Kidney (tissue), 14 donors: ENCODE measurements around the gene AXL. TPM values are rescaled to one million over a fixed set of nuclear protein-coding genes. Genes with fewer than 3 reads are reported as not detected.

Experiments used
- DNase-seq, 5 donors: peaks; one replicate each; pipeline ENCODE4 v3.0.0-alpha.2; 2013 to 2020
- FAIRE-seq: peaks from 2 replicates; lab custom pipeline; 2012; peaks lifted over from hg19 to GRCh38; lab: Jason Lieb, UNC
- H3K27ac ChIP-seq, 2 donors: one replicate each; pipeline ENCODE4 v1.7.0; 2013; ENCODE audit warnings: low read depth in 2 of 2, low read length in 2 of 2, inconsistent platforms in 1 of 2
- H3K27me3 ChIP-seq: one replicate; pipeline ENCODE4 v1.7.1; 2013; ENCODE audit warnings: low read length, inconsistent platforms; ENCODE audit not compliant: control insufficient read depth, insufficient read depth
- H3K36me3 ChIP-seq, 3 donors: one replicate each; pipeline versions ENCODE4 v1.7.0 to v1.7.1; 2013; ENCODE audit warnings: low read length in 3 of 3, control low read depth in 1 of 3, inconsistent platforms in 1 of 3; ENCODE audit not compliant: insufficient read depth in 3 of 3, control insufficient read depth in 2 of 3
- H3K4me1 ChIP-seq, 3 donors: one replicate each; pipeline versions ENCODE4 v1.7.0 to v1.7.1; 2013; ENCODE audit warnings: low read length in 3 of 3, inconsistent platforms in 1 of 3, low read depth in 1 of 3; ENCODE audit not compliant: control insufficient read depth in 2 of 3, insufficient read depth in 2 of 3
- H3K4me3 ChIP-seq, 3 donors: one replicate each; pipeline versions ENCODE4 v1.7.0 to v1.8.1; 2013; ENCODE audit warnings: low read length in 3 of 3, control low read depth in 1 of 3, inconsistent platforms in 1 of 3
- H3K9ac ChIP-seq, 3 donors: one replicate each; pipeline versions ENCODE4 v1.7.0 to v1.7.1; 2013; ENCODE audit warnings: low read length in 3 of 3, control low read depth in 1 of 3, inconsistent platforms in 1 of 3
- H3K9me3 ChIP-seq, 3 donors: one replicate each; pipeline versions ENCODE4 v1.7.0 to v1.7.1; 2013; ENCODE audit warnings: low read length in 3 of 3, control low read depth in 1 of 3, inconsistent platforms in 1 of 3; ENCODE audit not compliant: control insufficient read depth in 2 of 3, insufficient read depth in 1 of 3
- intact Hi-C: fragments of 100-400 bp; cut with DNase I; formaldehyde crosslinking; loops from one replicate; pipeline ENCODE4 v1.11.1; 2022
- polyA plus RNA-seq: library from polyadenylated mRNA; stranded (reverse); fragments of 350-450 nt; fragmentation: Illumina TruSeq; extraction: RNeasy Lipid Tissue Mini Kit (QIAGEN cat#74804); gene quantifications from one replicate; pipeline ENCODE4 v1.2.3, GENCODE V29; 2014; ENCODE audit warnings: low read depth, low replicate concordance; ENCODE audit not compliant: insufficient read depth
- total RNA-seq: library from RNA; stranded (reverse); fragmentation: NEBNext Ultra II Directional; extraction: Animal tissue kit (Norgen Biotek cat#: 25700); gene quantifications from one replicate; pipeline ENCODE4 v1.2.1, GENCODE V29; 2021
- TF ChIP-seq, protein P1 (sequence below): IDR thresholded peaks from 3 replicates; pipeline ENCODE4 v1.5.1; 2012; ENCODE audit warnings: mild to moderate bottlenecking, moderate library complexity, borderline replicate concordance; ENCODE audit not compliant: insufficient read depth; ENCODE audit errors: extremely low read depth
- donor health status: control.
- donor health status: control.
- donor health status: control.
- donor health status: control.
- donor health status: control.
- donor health status: DM: yes; HTN: yes; CAD: no.
- donor health status: Normal renal cell carcinoma (clear cell type).

The AXL gene
- total and polyA plus RNA-seq, 2 donors from 2014 or later: 6.3 to 37.4 TPM

DNA sequence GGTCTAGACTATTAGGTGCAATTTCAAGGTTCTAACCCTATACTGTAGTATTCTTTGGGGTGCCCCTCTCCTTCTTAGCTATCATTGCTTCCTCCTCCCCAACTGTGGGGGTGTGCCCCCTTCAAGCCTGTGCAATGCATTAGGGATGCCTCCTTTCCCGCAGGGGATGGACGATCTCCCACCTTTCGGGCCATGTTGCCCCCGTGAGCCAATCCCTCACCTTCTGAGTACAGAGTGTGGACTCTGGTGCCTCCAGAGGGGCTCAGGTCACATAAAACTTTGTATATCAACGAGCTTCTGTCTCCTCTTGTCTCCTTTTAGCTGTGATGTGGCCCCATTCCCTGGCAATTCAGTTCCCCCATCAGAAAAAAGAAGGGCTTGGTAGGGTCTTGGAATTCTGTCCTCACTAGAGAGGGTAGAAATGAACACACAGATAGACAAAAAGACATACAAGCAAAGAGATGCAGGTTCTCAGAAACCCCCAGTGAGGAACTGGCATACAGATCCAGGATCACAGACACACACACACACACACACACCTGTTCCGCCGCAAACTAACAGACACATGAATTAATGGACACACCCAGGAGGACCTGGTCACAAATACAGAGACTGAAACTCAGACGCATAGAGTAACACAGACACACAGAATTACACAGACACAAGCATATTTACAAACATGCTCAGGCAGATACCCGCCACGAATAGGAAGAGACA is 42.6 kb downstream of the AXL start:
- no peak for FAIRE-seq
- peaks cover 0 to 5% (median 3%) of the 10 kb centered on the region in 3 donors for H3K4me1 ChIP-seq
- H3K9me3 ChIP-seq: peaks cover 0 to 3% (median 0%) of the 10 kb centered on the region in 3 donors
- peak overlapping the region; percentile 63 to 80 (median 66) for H3K9ac ChIP-seq
- DNase-seq: peak in 1 of 5 donors; percentile 50
- no peaks in the 10 kb centered on the region for H3K36me3 ChIP-seq
- intact Hi-C loops: no loop called here
- H3K4me3 ChIP-seq: peak overlapping the region; percentile 80 to 92 (median 85)
- TF ChIP-seq, protein P1, sequence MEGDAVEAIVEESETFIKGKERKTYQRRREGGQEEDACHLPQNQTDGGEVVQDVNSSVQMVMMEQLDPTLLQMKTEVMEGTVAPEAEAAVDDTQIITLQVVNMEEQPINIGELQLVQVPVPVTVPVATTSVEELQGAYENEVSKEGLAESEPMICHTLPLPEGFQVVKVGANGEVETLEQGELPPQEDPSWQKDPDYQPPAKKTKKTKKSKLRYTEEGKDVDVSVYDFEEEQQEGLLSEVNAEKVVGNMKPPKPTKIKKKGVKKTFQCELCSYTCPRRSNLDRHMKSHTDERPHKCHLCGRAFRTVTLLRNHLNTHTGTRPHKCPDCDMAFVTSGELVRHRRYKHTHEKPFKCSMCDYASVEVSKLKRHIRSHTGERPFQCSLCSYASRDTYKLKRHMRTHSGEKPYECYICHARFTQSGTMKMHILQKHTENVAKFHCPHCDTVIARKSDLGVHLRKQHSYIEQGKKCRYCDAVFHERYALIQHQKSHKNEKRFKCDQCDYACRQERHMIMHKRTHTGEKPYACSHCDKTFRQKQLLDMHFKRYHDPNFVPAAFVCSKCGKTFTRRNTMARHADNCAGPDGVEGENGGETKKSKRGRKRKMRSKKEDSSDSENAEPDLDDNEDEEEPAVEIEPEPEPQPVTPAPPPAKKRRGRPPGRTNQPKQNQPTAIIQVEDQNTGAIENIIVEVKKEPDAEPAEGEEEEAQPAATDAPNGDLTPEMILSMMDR: no peak
- H3K27ac ChIP-seq: peak overlapping the region; percentile 62 to 97
- H3K27me3 ChIP-seq: no peaks in the 10 kb centered on the region

DNA sequence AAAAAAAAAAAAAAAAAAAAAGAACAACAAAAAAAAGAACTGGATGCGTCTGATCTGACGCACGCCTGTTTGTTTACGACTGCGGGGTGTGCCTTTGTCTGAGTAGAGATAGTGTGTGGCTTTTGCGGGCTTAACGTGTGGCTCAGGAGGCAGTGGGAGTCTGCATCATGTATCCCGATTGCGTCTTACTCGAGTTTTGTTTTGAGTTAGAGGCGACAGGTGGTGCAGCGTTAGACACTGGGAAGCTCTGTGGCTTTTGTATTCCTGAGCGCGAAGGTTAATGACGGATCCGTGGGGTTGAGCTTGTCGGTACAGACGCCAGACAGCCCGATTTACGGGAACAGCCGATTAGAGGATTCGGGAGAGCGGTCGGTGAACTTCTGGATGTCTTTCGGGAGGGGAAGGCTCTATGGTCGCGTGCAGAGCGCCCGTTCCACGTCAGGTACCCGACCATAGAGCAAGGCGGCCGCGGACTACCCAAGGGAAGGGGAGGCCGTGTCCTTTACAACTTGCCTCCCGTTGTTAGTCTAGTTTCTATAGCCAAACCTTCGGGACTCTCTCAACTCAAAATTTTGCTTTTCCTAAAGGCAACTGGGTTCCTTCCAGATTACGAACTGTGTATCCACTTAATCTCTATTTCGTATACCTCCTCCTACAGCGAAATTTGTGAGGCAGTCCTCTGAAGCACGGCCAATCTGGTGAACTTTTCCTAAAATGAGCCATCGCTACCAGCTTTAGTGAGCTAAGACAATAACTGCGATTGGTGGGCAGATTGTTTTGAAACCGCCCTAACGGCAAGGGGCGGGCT is 44.2 kb downstream of the AXL start:
- H3K4me3 ChIP-seq: peak overlapping the region; percentile 85 to 98 (median 92)
- TF ChIP-seq, protein P1: no peak
- peaks cover 0 to 6% (median 2%) of the 10 kb centered on the region in 3 donors for H3K36me3 ChIP-seq
- FAIRE-seq (no peak), DNase-seq (peak in 3 of 5 donors; percentile 74 to 90 (median 82))
- H3K9me3 ChIP-seq: peaks cover 0 to 3% (median 0%) of the 10 kb centered on the region in 3 donors
- H3K4me1 ChIP-seq: peaks cover 0 to 12% (median 9%) of the 10 kb centered on the region in 3 donors
- intact Hi-C loops: no loop called here
- H3K27ac ChIP-seq: peak overlapping the region; percentile 97 to 100
- H3K9ac ChIP-seq: peak overlapping the region; percentile 86 to 100 (median 98)
- H3K27me3 ChIP-seq: no peaks in the 10 kb centered on the region

DNA sequence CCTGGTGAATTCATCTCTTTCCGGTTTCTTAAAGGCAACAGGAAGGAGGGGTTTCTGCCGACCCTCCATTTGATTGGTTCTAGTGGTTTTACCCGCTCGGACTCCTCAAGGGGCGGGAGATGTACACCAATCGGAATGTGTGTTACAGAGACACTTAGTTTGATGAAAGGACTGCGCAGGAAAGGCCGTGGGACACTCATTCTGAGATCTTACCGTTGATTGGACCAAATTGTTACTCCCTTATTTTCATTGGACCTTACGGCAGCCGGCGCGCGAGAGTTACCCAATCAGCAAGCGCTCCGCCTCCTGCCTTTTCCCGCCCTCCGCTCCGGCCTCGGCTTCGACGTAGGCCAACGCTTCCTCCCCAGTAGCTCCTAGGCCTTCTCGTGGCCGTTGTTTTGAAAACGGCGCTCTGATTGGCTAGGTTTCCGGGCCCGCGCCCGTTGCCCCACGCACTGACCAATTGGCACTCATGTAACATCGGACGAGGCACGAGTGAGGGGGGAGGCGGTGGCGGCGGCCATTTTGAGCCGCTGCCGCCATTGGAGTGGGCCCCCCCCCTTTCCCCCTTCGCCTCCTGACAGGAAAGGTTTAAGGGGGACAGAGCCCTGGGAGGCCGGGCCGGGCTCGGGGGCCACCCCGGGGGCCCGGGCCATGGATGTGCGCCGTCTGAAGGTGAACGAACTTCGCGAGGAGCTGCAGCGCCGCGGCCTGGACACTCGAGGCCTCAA is 45.0 kb downstream of the AXL start, which contains the start of gene HNRNPUL1:
Gene HNRNPUL1 (plus strand): TSS at position 523 of the 731 bp plus-strand sequence. CDS start 132 bp downstream, at position 655.
- peak; percentile 100 for DNase-seq
- Histone ChIP-seq H3K27me3 (no peaks in the 10 kb centered on the region), H3K27ac (peak within 1 kb of the TSS; percentile 98 to 100), H3K36me3 (peaks cover 2 to 13% (median 3%) of the 10 kb centered on the region in 3 donors), H3K4me1 (peaks cover 0 to 12% (median 9%) of the 10 kb centered on the region in 3 donors), H3K9me3 (no peaks in the 10 kb centered on the region), H3K9ac (peak within 1 kb of the TSS; percentile 86 to 100 (median 98)), H3K4me3 (peak within 1 kb of the TSS; percentile 87 to 98 (median 92))
- TF ChIP-seq, protein P1: peak; percentile 19
- intact Hi-C loops: no loop called here
- peak; percentile 99 for FAIRE-seq
